HG02884 (cell line): ENCODE measurements around the gene OPN1SW.
A peak's percentile ranks its signal among the peaks of the same experiment; 100 is the strongest.

ENCODE experiments used
- ATAC-seq: cut with Tn5 transposase; IDR thresholded peaks from one replicate; pipeline ENCODE4 v1.9.1; 2021; ENCODE audit warnings: mild to moderate bottlenecking, moderate library complexity; ENCODE audit not compliant: unreplicated experiment

Gene OPN1SW

DNA sequence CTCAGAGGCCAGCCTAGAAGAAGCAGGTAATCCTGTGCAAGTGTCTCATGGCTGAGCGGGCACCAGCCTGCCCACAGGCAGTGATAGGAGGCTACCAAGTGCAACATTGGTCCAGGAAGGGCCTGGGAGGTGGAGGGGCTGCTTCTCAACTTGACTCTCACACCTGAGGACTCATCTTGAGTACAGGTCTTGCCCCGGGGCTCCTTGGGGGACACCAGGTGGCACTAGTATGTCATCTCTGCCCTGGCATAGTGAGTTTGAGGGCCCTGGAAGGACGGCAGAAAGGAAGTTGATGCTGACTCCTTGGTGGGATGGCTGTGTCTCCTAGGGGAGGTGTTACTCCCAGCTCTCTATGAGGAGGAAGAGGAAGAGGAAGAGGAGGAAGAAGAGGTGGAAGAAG lies 18.4 kb upstream of the OPN1SW start:
- no peak for ATAC-seq

DNA sequence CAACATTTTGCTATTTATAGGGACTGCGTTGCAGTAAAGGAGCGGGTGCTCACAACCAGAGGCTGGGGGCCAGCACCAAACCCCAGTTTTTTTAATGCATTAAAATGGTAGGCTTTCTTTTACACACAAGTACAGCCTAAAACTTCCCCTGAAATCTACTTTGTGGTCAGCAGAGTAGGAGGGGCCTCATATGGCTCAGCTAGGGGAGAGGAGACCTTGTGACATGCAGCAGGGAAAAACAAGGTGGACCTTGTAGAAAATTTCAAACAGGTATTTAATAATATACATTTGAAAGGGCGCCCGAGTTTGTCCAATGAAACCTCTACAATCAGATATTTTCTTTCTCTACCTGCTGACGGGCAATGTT lies 17.6 kb upstream of the OPN1SW start:
- ATAC-seq: no peak

DNA sequence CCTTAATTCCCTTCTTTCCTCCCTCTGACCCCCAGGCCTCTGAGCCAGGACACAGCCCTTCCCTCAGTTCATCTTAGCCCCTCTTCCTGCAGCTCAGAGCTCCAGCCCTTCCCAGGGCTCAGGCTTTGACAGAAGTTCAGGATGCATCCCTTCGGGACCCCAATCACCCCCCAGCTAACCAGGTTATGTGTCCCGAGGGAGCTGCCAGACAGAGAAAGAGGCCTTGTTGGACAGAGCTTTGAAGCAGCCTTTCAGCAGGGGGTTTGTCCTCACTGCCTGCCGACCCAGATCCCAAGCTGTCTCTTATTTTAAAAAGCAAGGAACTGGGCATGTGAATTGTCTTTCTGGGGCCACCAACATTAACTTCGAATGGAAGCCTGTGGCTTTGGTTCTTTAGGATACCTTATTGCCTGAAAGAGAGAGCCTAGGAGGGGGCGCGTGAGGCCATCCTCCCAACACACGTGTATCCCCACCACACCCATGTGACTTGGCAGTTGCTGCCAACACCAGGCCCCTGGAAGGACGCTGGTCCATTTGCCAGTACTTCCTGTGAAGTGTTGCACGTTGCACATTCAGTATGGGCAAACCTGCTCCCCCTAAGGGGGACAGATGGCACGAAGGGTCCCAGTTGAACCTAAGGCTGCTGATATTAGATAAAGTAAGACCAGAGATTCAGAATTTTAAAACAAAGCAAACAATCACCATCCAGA lies 17.0 kb upstream of the OPN1SW start:
- ATAC-seq: no peak

DNA sequence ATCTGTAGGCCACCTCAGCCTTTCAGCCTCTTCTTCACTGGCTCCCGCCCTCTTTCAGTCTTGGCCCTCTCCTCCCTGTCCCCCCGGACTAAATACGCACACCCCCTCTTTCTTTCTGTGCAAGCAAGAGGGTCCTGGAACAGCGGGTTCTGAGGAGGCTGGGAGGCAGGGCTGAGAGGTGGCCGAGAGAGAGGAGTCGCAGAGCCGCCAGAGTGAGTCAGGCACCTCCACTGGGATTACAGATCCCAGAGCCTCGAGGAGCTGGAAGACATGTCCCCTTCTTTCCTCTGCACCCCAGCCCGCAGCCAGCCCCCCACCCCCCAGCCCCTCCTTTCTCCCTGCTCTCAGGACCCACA lies 16.4 kb upstream of the OPN1SW start:
- ATAC-seq: no peak

DNA sequence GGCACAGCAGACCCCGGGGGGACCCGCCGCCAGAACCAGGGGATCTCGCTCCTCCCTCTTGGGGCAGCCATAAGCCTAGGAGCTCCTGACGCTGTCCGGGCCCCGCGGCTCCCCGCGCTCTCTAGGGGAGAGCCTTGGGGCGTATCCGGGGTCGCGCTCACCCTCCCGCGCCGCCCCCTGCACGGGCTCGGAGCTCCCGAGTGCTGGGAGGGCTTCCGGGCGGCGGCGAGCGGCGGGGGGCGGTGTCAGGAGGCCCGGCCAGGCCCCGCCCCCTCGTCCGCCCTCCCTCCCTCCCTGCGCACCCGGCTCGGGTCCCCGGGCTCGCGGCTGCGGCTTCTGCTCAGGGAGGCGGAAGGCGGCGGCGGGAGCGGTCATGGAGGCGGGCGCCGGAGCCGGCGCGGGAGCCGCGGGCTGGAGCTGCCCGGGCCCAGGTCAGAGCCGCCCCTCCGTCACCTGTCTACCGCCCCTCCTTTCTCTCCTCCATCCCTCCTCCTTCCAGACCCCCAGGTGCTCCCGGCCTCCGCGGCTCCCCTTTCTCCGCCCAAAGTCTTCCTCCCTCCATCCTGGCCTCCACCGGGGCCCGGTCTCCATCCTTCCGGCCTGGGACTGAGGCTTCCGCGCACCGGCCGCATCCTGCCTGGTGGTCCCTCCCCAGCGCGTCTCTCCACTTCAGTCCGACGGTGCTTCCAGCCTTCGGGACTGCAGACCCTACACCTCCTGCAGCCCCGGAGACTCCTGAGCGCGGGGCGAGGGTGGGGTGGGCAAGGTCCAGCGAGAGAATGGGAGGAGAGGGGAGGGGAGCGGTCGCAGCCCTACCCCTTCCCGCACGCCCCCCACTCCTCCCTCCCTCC lies 15.8 kb upstream of the OPN1SW start, which contains the start of gene CCDC136:
CCDC136 (plus strand) TSS at position 848 of the 851 bp plus-strand sequence. CDS start 444 bp downstream, outside the sequence.
- ATAC-seq: peak; percentile 76

DNA sequence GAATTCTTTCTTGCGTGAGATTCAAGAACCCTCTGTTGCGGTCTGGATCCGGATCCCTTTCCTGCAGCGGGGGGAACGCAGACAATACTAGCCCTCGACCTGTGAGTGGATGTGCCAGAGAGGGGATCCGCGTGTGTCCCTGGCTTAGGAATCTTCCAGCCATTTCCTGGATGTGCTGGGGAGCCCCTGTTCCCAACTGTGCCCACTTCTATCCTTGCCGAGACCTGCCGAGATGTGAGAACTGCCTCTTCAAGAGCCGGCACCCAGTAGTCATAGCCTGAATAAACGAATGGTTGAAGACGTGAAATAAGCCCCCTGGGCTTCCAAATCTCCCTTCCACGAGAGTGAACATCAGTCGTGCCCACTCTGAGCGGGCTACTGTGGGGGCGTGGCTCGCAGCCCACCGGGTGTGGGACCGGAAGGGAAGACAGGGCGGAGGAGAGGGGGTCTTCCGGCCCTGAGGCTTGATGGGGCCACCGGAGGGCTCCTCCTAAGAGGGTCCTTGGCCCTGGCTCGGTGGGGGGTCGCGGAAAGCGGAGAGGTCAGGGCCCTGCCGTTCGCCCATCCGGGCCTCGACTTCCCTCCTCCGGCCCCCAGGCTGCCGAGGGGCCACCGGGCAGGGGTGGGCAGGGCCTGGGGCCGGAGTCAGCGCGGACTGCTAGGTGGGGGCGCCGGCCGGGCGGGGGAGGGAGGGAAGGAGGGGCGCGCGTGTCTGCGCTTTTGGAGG lies 14.9 kb upstream of the OPN1SW start:
- ATAC-seq: no peak

DNA sequence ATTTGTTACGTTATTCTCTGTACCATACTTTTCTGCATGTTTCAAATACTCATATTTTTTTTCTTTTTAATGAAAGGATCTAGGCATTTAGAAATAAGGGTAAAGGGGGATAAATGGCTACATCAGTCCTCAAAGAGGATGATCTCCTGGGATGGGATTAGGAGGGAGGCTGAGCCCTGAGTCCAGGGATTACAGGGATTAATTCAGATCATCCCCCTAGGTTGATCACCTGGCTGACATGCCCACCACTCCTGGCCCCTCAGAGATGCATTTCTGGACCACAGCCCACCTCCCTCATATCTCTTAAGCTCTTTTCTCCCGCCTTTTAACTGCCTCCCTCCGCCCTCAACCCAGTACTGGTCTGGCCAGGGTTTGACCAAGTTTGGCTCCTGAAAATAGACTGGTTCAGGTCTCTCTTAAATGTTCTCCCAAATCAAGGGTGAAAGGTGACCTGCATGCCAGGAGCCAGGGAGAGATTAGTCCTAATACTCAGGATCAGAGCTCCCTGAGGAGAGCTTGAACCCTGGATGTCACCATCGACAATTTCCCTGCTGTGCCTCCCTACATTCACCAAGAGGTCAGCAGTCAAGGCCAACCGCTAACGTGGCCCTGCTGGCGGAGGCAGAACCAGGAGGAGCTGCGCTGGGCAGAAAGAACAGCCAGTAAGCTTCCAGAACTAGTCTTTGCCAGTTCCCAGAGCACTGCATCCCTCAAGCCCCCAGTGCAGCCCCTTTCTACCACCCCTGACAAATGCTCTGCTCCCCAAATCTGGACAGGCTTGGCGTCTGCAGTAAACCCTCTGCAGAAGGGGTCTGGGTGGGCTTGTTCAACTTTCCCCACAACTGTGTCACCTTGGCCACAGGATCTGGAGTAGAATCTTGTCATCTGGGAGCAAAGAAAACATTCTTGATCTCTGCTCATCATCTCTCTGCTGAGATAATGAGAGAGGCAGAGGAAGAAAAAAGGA lies 13.1 kb upstream of the OPN1SW start:
- ATAC-seq: no peak

DNA sequence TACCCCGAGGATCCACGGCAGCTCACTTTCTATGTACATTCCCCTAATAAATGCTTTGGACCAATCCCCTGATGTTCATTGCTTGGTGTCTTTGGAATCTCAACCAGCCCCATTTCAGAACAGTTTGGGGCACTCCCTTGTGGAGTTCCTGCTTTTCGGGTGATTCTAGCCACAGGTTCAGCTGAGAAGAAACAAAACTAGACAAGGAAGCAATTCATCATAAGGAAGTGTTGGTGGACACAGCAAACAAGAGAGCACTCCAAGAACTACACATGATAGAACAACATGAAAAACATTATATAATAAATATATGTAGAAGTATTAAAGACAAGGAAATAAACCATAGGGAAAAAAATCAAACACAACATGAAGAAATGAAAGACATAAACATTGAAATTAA lies 10.1 kb upstream of the OPN1SW start:
- no peak for ATAC-seq

DNA sequence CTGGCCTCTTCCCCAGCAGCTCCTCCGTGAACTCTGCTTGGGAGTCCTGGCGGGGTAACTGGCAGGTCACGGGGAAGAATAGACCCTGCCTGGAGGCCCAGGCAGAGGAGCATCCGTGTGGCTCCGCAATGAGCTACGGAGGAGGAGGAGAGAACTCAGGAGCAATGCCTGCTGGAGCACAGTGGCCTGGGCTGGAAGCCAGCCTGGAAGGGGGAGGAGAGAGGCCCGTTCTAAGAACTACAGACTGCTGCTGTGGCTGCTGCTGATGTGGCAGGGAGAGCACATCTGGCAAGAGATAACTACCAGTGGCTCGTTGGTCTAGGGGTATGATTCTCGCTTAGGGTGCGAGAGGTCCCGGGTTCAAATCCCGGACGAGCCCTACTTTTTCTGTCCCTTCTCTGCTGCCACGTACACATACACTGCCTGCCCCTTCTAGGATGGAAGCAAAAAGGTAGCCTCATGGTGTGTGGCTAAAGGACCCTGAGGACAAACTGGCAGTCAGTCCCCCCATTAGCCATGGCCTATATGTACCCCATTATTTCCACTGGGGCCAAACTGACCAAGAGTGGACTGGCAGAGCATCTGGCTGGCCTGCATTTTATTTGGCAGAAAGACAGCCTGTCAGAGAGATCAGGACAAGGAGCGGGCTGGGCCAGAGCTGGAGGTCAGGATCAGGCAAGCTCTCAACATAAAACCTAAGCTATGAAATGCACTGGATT lies 7.7 kb upstream of the OPN1SW start:
- ATAC-seq: no peak

DNA sequence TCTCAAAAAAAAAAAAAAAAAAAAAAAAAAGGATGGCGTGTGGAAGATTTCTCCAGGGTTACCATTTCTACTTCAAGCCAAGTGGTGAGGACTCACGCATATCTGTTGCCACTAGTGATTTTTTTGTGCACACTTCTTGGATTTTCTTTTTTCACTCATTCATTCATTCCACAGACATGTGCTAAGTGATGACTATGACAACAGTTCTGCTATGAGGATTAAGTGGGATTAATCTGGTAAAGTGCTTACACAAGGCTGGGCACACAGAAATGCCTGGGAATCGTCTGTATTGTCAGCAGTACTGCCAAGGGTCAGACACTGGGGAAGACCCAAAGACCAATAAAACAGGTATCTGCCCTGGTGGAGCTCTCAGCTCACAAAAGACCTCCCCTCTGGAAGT lies 6.3 kb upstream of the OPN1SW start:
- no peak for ATAC-seq

DNA sequence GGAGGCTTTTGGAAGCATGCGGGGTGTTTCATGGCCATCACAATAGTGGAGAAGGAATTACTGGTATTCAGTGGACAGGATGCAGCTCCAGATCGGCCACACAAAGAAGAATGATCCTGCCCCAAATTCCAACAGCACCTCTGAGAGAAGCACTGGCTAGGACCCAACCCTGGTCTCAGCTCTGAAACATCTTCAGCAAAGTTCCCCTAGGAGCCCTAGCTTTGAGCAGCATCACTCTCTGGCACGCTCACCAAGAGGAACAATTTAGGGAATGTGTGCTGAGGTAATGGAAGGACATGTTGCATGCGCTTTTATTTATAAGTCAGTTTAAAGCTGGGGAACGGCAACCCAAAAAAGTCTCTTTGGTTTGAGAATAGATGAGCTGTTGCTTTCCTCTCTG lies 5.5 kb upstream of the OPN1SW start:
- no peak for ATAC-seq

DNA sequence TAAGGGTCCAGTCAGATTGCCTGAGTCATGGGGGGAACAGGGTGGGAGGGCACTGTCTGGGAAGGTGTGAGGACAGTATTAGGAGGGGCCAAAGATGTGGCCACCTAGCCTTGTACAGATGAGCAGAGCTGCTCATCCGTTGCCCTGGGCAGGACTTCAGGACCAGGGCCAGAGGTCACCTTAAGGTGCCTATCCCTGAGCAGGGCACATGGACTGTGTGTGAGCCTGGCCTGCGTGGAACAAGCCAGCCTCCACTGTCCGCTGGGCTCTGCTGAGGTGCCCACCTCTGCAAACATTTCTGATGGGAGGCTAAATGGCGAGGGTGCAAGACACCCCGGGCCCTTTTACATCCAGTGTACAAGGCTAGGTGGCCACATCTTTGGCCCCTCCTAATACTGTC lies 3.4 kb upstream of the OPN1SW start:
- no peak for ATAC-seq

DNA sequence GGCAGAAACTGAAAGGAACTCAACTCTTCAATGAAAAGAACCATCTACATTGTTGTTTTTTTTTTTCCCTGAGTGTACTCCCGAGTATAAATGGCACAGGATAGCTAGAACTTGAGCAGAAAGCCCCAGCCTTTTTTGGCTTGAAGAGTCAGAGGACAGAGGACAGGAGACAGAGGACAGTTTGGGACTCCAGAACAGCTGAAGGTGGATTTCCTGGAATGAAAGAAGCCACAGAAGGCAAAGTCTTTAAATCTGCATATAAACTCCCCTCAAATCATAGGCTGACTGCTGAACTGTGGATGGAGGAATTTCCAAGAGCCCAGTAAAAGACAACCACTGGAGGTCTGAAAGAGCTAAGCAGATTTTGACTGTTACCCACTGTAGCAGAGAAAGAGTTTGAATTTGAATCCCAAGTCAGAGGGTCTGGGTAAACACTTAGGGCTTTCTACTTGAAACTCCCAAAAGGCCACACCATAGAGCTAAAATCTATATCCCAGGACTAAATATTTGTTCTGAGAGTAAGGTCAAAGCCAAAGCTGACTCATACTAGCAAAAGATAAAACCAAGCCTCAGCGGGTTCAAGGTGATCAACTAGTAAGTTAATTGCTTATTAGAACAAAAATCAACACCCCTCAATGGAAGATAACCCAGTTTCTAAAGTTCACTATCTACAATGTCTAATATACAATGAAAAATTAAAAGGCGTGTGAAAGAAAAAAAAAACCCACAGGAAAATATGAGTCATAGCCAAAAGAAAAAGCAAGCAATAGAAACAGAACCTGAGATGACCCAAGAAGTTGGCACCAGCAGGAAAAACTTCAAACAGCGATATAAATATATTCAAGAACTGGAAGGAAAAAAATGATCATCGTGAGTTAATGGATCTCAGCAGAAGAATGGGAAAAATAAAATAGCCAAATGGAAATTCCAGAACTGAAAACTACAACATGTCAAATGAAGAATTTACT lies 1.8 kb upstream of the OPN1SW start:
- no peak for ATAC-seq

DNA sequence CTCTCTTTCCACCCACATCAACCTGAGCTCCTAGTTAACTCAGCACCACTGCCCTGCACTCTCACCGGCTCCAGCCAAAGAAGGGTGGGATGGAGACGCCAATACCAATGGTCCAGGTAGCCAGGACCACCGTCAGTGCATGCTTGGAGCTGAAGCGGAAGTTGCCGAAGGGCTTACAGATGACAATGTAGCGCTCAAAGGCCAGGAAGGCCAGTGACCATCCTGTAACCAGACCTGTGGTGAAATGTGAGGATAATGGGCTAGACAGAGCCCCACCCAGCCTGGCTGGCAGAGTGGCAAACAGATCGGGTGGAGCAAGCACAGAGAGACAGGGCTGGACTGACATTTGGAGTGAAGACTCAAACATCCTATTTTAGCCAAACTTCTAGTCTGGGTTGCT lies 673 bp downstream of the OPN1SW start:
- ATAC-seq: no peak

DNA sequence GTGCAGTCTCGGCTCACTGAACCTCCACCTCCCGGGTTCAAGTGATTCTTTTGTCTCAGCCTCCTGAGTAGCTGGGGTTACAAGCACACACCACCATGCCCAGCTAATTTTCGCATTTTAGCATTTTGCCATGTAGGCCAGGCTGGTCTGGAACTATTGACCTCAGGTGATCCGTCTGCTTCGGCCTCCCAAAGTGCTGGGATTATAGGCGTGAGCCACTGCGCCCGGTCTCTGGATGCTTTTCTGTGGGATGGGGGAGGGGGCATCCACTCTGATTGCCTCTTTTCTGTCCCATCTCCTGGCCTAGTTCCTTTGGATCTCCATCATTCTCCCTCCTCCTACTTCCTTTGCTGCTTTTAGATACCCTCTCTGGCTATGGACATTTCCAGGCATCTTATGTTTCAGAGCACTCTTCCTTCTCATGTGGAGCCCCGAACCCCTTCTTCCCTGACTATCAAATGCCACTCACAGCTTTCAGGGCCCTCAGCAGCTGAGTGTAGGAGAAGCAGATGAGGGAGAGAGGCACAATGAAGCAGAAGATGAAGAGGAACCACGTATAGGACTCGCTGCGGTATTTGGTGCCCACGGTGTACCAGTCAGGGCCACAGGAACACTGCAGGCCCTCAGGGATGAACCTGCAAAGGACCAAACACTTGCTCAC lies 1.4 kb downstream of the OPN1SW start:
- no peak for ATAC-seq

DNA sequence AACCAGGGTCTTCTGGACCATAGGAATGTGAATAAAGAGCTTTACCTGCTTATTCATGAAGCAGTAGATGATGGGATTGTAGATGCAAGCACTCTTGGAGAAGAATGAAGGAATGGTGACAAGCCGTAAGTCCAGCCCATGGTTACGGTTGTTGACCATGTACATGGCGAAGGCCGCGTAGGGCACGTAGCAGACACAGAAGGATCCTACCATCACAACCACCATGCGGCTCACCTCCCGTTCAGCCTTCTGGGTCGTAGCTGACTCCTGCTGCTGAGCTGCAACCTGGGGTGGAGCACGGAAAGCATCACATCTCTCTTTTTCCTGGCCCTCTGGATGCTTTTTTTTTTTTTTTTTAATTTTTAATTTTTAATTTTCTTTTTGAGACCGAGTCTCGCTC lies 2.0 kb downstream of the OPN1SW start:
- ATAC-seq: no peak

DNA sequence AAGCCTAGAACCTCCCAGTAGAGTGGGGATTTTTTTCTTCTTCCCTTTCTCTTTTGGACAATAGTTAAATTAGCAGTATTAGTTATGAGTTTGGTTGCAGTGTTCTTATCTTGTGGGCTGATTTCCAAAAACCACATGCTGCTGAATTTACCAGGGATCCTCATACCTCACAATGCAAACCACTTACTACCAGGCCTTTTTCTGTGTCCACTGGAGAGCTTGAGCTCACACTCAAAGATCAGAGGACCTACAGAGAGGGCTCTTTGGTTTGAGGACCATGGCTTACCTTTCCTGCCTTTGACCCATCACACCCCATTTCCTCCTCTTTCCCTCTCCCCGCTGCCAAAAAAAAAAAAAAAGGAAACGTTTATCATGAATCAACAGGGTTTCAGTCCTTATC lies 5.4 kb downstream of the OPN1SW start:
- no peak for ATAC-seq

DNA sequence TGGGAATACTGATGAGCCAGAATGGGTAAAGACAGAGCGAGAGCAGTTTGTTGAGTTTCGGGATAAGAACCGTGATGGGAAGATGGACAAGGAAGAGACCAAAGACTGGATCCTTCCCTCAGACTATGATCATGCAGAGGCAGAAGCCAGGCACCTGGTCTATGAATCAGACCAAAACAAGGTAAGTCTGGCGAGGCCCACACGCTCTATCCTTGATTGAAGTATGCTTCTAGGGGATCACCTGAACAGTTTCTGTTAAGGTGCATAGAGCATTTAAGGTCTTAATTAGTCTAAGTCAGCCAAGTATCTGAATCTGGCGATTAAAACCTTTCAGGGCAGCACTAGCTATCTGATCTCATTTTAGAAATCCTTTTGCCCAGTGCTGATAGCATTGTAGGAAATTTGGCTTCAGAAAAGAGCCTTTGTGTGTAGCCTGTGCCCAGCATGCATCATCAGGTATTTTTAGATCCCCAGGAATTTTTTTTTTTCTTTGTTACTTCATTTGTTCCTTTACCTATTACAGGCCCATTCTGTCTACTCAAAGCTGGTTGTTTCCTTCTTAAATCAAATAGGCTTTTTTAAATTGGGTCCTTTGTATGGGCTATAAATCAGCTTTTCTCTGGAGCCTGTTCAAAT lies 8.0 kb downstream of the OPN1SW start:
- no peak for ATAC-seq
